Upper lobe of left lung (tissue), 6 donors: Measurements from ENCODE around the gene WDR47. TPM values are rescaled to one million over a fixed set of nuclear protein-coding genes. Genes with fewer than 3 reads are reported as not detected.
"Not testable (repeated sequence)": the region's sequence is repeated elsewhere in the genome, so short reads cannot be mapped to it uniquely, and the experiment has no call there.

Source experiments
- ATAC-seq, 2 donors: fragments of 200-7000 bp; cut with Tn5 transposase; one replicate each; pipeline ENCODE4 v1.9.1; 2022; ENCODE audit warnings: mild to moderate bottlenecking in 2 of 2, moderate library complexity in 2 of 2; ENCODE audit not compliant: low FRiP score in 2 of 2
- DNase-seq, 2 donors: peaks; one replicate each; pipeline ENCODE4 v3.0.0-alpha.2; 2019 to 2020
- H3K27ac ChIP-seq, 4 donors: fragments of 200-600 bp; sonication (generic); one replicate each; pipeline ENCODE4 v1.5.1; 2016 to 2019
- H3K27me3 ChIP-seq, 4 donors: fragments of 200-600 bp; sonication (generic); one replicate each; pipeline ENCODE4 v1.5.1; 2017 to 2019
- H3K36me3 ChIP-seq, 4 donors: fragments of 200-600 bp; sonication (generic); one replicate each; pipeline ENCODE4 v1.5.1; 2016 to 2019
- H3K4me1 ChIP-seq, 4 donors: fragments of 200-600 bp; sonication (generic); one replicate each; pipeline ENCODE4 v1.5.1; 2018 to 2019
- H3K4me3 ChIP-seq, 4 donors: fragments of 200-600 bp; sonication (generic); one replicate each; pipeline ENCODE4 v1.5.1; 2017 to 2019; ENCODE audit warnings: mild to moderate bottlenecking in 2 of 4, moderate library complexity in 1 of 4
- H3K9me3 ChIP-seq, 4 donors: fragments of 200-600 bp; sonication (generic); one replicate each; pipeline ENCODE4 v1.5.1; 2018 to 2019
- CTCF ChIP-seq, 6 experiments: fragments of 450-650 bp in 4 of 6; fragments of 200-600 bp in 2 of 6; sonication (generic) in 2 of 6; IDR thresholded peaks; one replicate each; pipeline ENCODE4 v1.5.1; 2016 to 2019; ENCODE audit warnings: antibody characterized with exemption in 6 of 6
- EP300 ChIP-seq, 4 donors: sonication (generic); formaldehyde crosslinking; IDR thresholded peaks; one replicate each; pipeline ENCODE4 v1.5.1; 2017; ENCODE audit warnings: antibody characterized with exemption in 4 of 4, control low read depth in 2 of 4
- POLR2A ChIP-seq, 4 donors: fragments of 450-650 bp; IDR thresholded peaks; one replicate each; pipeline ENCODE4 v1.5.1; 2016 to 2017; ENCODE audit warnings: antibody characterized with exemption in 4 of 4, mild to moderate bottlenecking in 2 of 4
- POLR2AphosphoS5 ChIP-seq, 2 donors: sonication (generic); formaldehyde crosslinking; IDR thresholded peaks; one replicate each; pipeline ENCODE4 v1.5.1; 2017; ENCODE audit warnings: antibody characterized with exemption in 2 of 2
- WGBS, 2 donors: methylation state at CpG; one replicate each; pipeline ENCODE4 v1.1.5; 2017 to 2018; 5-methylcytosine and 5-hydroxymethylcytosine counted together
- total RNA-seq, 6 donors: library from RNA; depleted of rRNA in 4 of 6; stranded (reverse); fragments of >200 nt in 4 of 6; gene quantifications; one replicate each; pipeline versions ENCODE4 v1.1.0 to v1.2.1, GENCODE V29; 2016 to 2021
- donor health status: DM: no; HTN: no; CAD: no; lungs with moderate emphysema.
- donor health status: DM: no; HTN: yes; CAD: no; lungs with severe emphysema.

The WDR47 gene
- total RNA-seq, 6 donors from 2014 or later, result 5.2 to 21.0 (median 13.9) TPM

GRCh38 chr1:109017134-109017533 lies 24.8 kb downstream of the WDR47 start:
- TF ChIP-seq POLR2AphosphoS5 (IDR thresholded peaks at IDR 0.05) (no peak), CTCF (IDR thresholded peaks at IDR 0.05) (no peak), EP300 (IDR thresholded peaks at IDR 0.05) (no peak), POLR2A (IDR thresholded peaks at IDR 0.05) (no peak)
- no peak overlapping the region for H3K27ac ChIP-seq
- H3K36me3 ChIP-seq, result peaks cover 0 to 47% (median 10%) of the 10 kb centered on the region in 4 donors
- no peaks in the 10 kb centered on the region for H3K27me3 ChIP-seq
- H3K4me3 ChIP-seq, result no peak overlapping the region
- no peak for ATAC-seq
- no peaks in the 10 kb centered on the region for H3K9me3 ChIP-seq
- DNase-seq, result no peak
- 95 to 96% methylated on average over 1 of the region's 1 CpG for WGBS, 2 donors
- no peaks in the 10 kb centered on the region for H3K4me1 ChIP-seq

GRCh38 chr1:109011335-109011734 lies 30.6 kb downstream of the WDR47 start:
- DNase-seq (no peak), ATAC-seq (no peak)
- Histone ChIP-seq H3K27ac (no peak overlapping the region), H3K36me3 (peaks cover 5 to 58% (median 29%) of the 10 kb centered on the region in 4 donors), H3K4me3 (no peak overlapping the region), H3K4me1 (no peaks in the 10 kb centered on the region), H3K9me3 (no peaks in the 10 kb centered on the region), H3K27me3 (no peaks in the 10 kb centered on the region)
- 86 to 89% methylated on average over 7 of the region's 7 CpGs for WGBS, 2 donors
- TF ChIP-seq POLR2A (IDR thresholded peaks at IDR 0.05), result no peak
- no peak for TF ChIP-seq EP300 (IDR thresholded peaks at IDR 0.05)
- no peak for TF ChIP-seq CTCF (IDR thresholded peaks at IDR 0.05)
- TF ChIP-seq POLR2AphosphoS5 (IDR thresholded peaks at IDR 0.05), result no peak

- 93 to 100% methylated on average over 3 of the region's 3 CpGs for WGBS, 2 donors
- H3K9me3 ChIP-seq, result peaks cover 0 to 12% (median 10%) of the 10 kb centered on the region in 4 donors
- not testable (repeated sequence) for DNase-seq, H3K27me3 ChIP-seq, ATAC-seq, H3K4me1 ChIP-seq, H3K27ac ChIP-seq, H3K4me3 ChIP-seq
- H3K36me3 ChIP-seq, result peaks cover 17 to 65% (median 33%) of the 10 kb centered on the region in 4 donors
These were observed 45.3 kb downstream of the WDR47 start for GRCh38 chr1:108996622-108997021.

- Histone ChIP-seq H3K9me3 (no peaks in the 10 kb centered on the region), H3K4me3 (no peak overlapping the region), H3K27me3 (no peaks in the 10 kb centered on the region), H3K36me3 (peaks cover 6 to 41% (median 15%) of the 10 kb centered on the region in 4 donors), H3K4me1 (no peaks in the 10 kb centered on the region), H3K27ac (no peak overlapping the region)
- TF ChIP-seq EP300 (IDR thresholded peaks at IDR 0.05), result no peak
- TF ChIP-seq CTCF (IDR thresholded peaks at IDR 0.05), result no peak
- no peak for TF ChIP-seq POLR2AphosphoS5 (IDR thresholded peaks at IDR 0.05)
- TF ChIP-seq POLR2A (IDR thresholded peaks at IDR 0.05), result no peak
- no peak for ATAC-seq
- DNase-seq, result no peak
- 82 to 92% methylated on average over 4 of the region's 4 CpGs for WGBS, 2 donors
These were observed 58.8 kb downstream of the WDR47 start for GRCh38 chr1:108983114-108983513.

GRCh38 chr1:108976658-108977057 lies 65.2 kb downstream of the WDR47 start:
- peaks cover 0 to 59% (median 20%) of the 10 kb centered on the region in 4 donors for H3K36me3 ChIP-seq
- no peak for TF ChIP-seq POLR2AphosphoS5 (IDR thresholded peaks at IDR 0.05)
- TF ChIP-seq EP300 (IDR thresholded peaks at IDR 0.05), result no peak
- no peak for TF ChIP-seq CTCF (IDR thresholded peaks at IDR 0.05)
- no peak for TF ChIP-seq POLR2A (IDR thresholded peaks at IDR 0.05)
- H3K4me1 ChIP-seq, result no peaks in the 10 kb centered on the region
- DNase-seq, result no peak
- ATAC-seq, result no peak
- no peak overlapping the region for H3K27ac ChIP-seq
- H3K9me3 ChIP-seq, result no peaks in the 10 kb centered on the region
- no peak overlapping the region for H3K4me3 ChIP-seq
- H3K27me3 ChIP-seq, result no peaks in the 10 kb centered on the region
- 89 to 90% methylated on average over 4 of the region's 4 CpGs for WGBS, 2 donors
